Body of pancreas (tissue), 4 donors: ENCODE measurements around the gene RD3L. TPM values are rescaled to one million over a fixed set of nuclear protein-coding genes. Genes with fewer than 3 reads are reported as not detected.

Experiments
- ATAC-seq: fragments of 150-250 bp; one replicate; pipeline ENCODE4 v1.9.1; 2016
- DNase-seq, 4 donors: peaks; one replicate each; pipeline ENCODE4 v3.0.0-alpha.2; 2019
- H3K27ac ChIP-seq, 4 donors: fragments of 200-600 bp; sonication (generic); 1 replicate in 3 of 4; 2 replicates in 1 of 4; pipeline versions ENCODE4 v1.5.1 to v1.6.1; 2016 to 2019; ENCODE audit warnings: mild to moderate bottlenecking in 1 of 4, mixed read lengths in 1 of 4, moderate library complexity in 1 of 4
- H3K27me3 ChIP-seq, 2 donors: fragments of 200-600 bp; sonication (generic); one replicate each; pipeline ENCODE4 v1.6.0; 2016; ENCODE audit warnings: mild to moderate bottlenecking in 1 of 2
- H3K36me3 ChIP-seq, 2 donors: fragments of 200-600 bp; sonication (generic); replicated peaks in 1 of 2; 2 replicates each; pipeline ENCODE4 v1.5.1; 2016; ENCODE audit warnings: low read depth in 2 of 2; ENCODE audit not compliant: insufficient read depth in 1 of 2
- H3K4me1 ChIP-seq: fragments of 200-600 bp; sonication (generic); one replicate; pipeline ENCODE4 v1.6.0; 2016
- H3K4me3 ChIP-seq, 2 donors: fragments of 200-600 bp; sonication (generic); 1 replicate in 1 of 2; 2 replicates in 1 of 2; pipeline ENCODE4 v1.5.1; 2016 to 2019
- H3K9me3 ChIP-seq, 3 donors: fragments of 200-600 bp; sonication (generic); 1 replicate in 2 of 3; 2 replicates in 1 of 3; pipeline ENCODE4 v1.5.1; 2016
- POLR2A ChIP-seq, 3 donors: fragments of 450-650 bp; IDR thresholded peaks; one replicate each; pipeline ENCODE4 v1.6.1; 2016; ENCODE audit warnings: antibody characterized with exemption in 3 of 3, mild to moderate bottlenecking in 2 of 3
- WGBS, 2 donors: methylation state at CpG; one replicate each; pipeline ENCODE4 v1.1.5; 2017; 5-methylcytosine and 5-hydroxymethylcytosine counted together
- intact Hi-C: fragments of 100-400 bp; cut with DNase I; formaldehyde crosslinking; loops from one replicate; pipeline ENCODE4 v1.15.1; 2023
- total RNA-seq, 2 donors: library from RNA; depleted of rRNA; stranded (reverse); fragments of >200 nt; gene quantifications; one replicate each; pipeline ENCODE4 v1.1.0, GENCODE V29; 2016
- TF ChIP-seq, protein P1 (sequence below), 7 experiments: fragments of 450-650 bp in 4 of 7; fragments of 200-600 bp in 3 of 7; sonication (generic) in 3 of 7; IDR thresholded peaks; one replicate each; pipeline ENCODE4 v1.5.1; 2016 to 2019; ENCODE audit warnings: antibody characterized with exemption in 7 of 7

Gene RD3L
- total RNA-seq, 2 donors from 2014 or later = not detected

DNA sequence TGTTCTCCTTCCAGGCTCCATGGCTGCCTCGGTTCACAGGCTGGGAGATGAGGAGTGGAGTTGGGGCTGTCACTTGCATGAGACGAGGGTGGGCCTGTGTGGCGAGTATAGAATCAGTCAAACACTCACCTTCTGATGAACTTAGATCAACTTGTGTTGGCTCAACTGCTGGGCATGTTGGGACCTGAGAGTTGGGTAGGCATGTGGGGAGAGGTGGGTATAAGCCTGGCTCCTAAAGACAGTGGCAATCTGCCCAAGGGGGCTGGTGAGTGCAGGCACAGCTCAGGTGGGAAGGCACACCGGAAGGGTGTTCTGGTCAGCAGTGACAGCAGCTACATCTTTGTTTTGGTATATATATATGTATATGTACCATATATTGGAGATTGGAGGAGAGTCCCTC is 44.1 kb downstream of the RD3L start:
- intact Hi-C loops = no loop called here
- ATAC-seq (no peak), DNase-seq (no peak)
- Histone ChIP-seq H3K4me1 (peaks cover 58% of the 10 kb centered on the region), H3K27ac (peak overlapping the region in 3 of 4 donors; percentile 18 to 63 (median 62)), H3K9me3 (no peaks in the 10 kb centered on the region), H3K4me3 (no peak overlapping the region), H3K27me3 (no peaks in the 10 kb centered on the region), H3K36me3 (no peaks in the 10 kb centered on the region)
- no peak for TF ChIP-seq POLR2A (IDR thresholded peaks at IDR 0.05)
- TF ChIP-seq, protein P1, sequence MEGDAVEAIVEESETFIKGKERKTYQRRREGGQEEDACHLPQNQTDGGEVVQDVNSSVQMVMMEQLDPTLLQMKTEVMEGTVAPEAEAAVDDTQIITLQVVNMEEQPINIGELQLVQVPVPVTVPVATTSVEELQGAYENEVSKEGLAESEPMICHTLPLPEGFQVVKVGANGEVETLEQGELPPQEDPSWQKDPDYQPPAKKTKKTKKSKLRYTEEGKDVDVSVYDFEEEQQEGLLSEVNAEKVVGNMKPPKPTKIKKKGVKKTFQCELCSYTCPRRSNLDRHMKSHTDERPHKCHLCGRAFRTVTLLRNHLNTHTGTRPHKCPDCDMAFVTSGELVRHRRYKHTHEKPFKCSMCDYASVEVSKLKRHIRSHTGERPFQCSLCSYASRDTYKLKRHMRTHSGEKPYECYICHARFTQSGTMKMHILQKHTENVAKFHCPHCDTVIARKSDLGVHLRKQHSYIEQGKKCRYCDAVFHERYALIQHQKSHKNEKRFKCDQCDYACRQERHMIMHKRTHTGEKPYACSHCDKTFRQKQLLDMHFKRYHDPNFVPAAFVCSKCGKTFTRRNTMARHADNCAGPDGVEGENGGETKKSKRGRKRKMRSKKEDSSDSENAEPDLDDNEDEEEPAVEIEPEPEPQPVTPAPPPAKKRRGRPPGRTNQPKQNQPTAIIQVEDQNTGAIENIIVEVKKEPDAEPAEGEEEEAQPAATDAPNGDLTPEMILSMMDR (IDR thresholded peaks at IDR 0.05) = no peak
- 78 to 93% methylated on average over 1 to 4 of the region's 4 CpGs for WGBS, 2 donors

GRCh38 chr14:103897075-103897947 is 45.0 kb downstream of the RD3L start:
- WGBS, 2 donors = 58 to 64% methylated on average over 23 to 26 of the region's 27 CpGs
- TF ChIP-seq, protein P1 (IDR thresholded peaks at IDR 0.05) = no peak
- peak in 1 of 3 donors; percentile 34 for TF ChIP-seq POLR2A (IDR thresholded peaks at IDR 0.05)
- DNase-seq (peak; percentile 85 to 94 (median 92)), ATAC-seq (peak; percentile 82)
- no peaks in the 10 kb centered on the region for H3K9me3 ChIP-seq
- H3K27me3 ChIP-seq = no peaks in the 10 kb centered on the region
- intact Hi-C loops = no loop called here
- no peaks in the 10 kb centered on the region for H3K36me3 ChIP-seq
- H3K27ac ChIP-seq = peak overlapping the region; percentile 18 to 63 (median 62)
- H3K4me1 ChIP-seq = peaks cover 64% of the 10 kb centered on the region
- no peak overlapping the region for H3K4me3 ChIP-seq

- WGBS, 2 donors = 64 to 66% methylated on average over 6 of the region's 6 CpGs
- H3K27ac ChIP-seq = peak overlapping the region; percentile 18 to 63 (median 62)
- no peaks in the 10 kb centered on the region for H3K36me3 ChIP-seq
- no peaks in the 10 kb centered on the region for H3K9me3 ChIP-seq
- H3K4me3 ChIP-seq = no peak overlapping the region
- no peak for DNase-seq
- TF ChIP-seq, protein P1 (IDR thresholded peaks at IDR 0.05) = no peak
- no peak for TF ChIP-seq POLR2A (IDR thresholded peaks at IDR 0.05)
- intact Hi-C loops = no loop called here
- no peak for ATAC-seq
- no peaks in the 10 kb centered on the region for H3K27me3 ChIP-seq
- H3K4me1 ChIP-seq = peaks cover 72% of the 10 kb centered on the region
These were observed 45.8 kb downstream of the RD3L start for GRCh38 chr14:103896578-103896977.

DNA sequence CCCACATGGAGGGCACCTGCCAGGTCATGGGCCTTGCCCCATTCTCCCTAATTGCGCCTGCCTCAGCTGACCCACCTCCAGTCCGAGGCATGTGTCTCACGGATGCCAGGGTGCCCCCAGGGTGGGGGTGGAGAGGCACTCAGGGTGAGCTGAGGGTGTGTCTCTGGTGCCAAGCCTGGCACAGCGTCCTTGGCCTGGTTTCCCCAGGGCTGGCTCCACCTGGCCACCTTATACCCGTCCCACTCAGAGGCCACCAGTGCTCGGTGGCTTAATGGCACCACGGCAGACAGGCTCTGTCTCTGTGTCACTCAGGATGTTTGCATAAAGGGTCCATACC is 47.6 kb downstream of the RD3L start:
- WGBS, 2 donors = 34 to 51% methylated on average over 4 to 7 of the region's 7 CpGs
- no peak overlapping the region for H3K4me3 ChIP-seq
- H3K4me1 ChIP-seq = peaks cover 85% of the 10 kb centered on the region
- no peaks in the 10 kb centered on the region for H3K9me3 ChIP-seq
- no peaks in the 10 kb centered on the region for H3K27me3 ChIP-seq
- no peak for TF ChIP-seq POLR2A (IDR thresholded peaks at IDR 0.05)
- peak in 1 of 4 donors; percentile 34 for DNase-seq
- ATAC-seq = no peak
- no peaks in the 10 kb centered on the region for H3K36me3 ChIP-seq
- peak overlapping the region; percentile 13 to 71 (median 48) for H3K27ac ChIP-seq
- intact Hi-C loops = no loop called here

DNA sequence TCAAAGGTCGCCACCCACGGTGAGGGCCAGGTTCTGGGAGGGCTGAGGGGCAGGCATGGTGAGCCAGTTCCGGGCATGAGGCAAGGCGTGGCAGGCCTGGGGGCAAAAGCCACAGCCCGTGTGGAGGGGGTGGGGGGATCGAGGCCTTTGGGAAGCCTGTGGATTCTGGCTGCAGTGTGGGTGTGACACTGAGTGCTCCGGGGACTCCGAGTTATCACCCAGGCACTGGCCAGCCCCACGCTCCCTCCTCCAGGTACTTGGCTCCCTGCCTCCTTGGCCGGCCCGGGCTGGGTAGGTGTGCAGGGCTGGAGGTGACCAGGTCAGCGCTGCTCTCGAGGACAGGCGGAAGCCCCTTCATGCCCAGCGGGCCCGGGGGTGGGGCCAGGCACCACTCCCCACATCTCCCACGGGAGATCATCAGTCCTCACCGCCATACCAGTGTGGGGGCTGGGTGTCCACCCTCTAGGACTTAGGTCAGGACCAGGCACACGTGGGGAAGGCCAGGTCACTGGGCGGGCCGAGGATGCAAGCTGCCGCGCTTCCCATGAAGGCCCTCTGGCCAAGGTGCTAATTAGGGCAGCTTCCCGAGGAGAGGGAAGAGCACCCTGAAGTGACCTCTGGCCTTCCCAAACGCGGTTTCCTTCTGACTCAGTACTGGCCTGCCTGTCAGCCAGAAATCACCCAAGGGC is 48.2 kb downstream of the RD3L start:
- WGBS, 2 donors = 56 to 60% methylated on average over 3 to 26 of the region's 26 CpGs
- H3K27me3 ChIP-seq = no peaks in the 10 kb centered on the region
- TF ChIP-seq, protein P1 (IDR thresholded peaks at IDR 0.05) = no peak
- TF ChIP-seq POLR2A (IDR thresholded peaks at IDR 0.05) = no peak
- no peak overlapping the region for H3K4me3 ChIP-seq
- H3K36me3 ChIP-seq = no peaks in the 10 kb centered on the region
- no peaks in the 10 kb centered on the region for H3K9me3 ChIP-seq
- DNase-seq = no peak
- ATAC-seq = no peak
- H3K4me1 ChIP-seq = peaks cover 90% of the 10 kb centered on the region
- peak overlapping the region; percentile 13 to 71 (median 48) for H3K27ac ChIP-seq
- intact Hi-C loops = no loop called here
